ENCODE measurements around the gene KRT77. TPM values are rescaled to one million over a fixed set of nuclear protein-coding genes. Genes with fewer than 3 reads are reported as not detected.

KRT77 gene
- total RNA-seq, 1 donor from 2014 or later = 2.5 TPM

DNA sequence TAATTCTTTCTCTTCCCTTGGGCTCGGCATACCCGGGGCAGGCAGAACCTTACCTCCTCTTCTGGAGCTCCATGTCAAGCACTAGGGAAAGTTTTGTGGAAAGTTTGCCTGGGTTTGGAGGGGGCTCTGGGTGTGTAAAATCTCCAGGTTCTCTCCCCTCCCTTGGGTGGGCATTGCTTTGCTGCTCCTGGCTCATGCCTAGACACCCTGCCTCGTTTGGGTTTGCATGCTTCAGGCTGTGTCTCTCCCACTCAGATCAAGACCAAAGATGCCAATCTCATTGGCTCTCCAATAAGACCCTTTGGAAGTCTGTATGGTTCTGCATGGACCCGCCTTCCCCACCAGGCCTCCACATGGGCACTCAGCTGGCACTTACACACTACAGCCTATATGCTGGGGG lies 45.1 kb downstream of the KRT77 start:
- no peaks in the 10 kb centered on the region for H3K9me3 ChIP-seq
- peak; percentile 28 to 52 for DNase-seq (ENCODE audit: extremely low spot score in 2 of 2)
- TF ChIP-seq CTCF (IDR thresholded peaks at IDR 0.05) = no peak
- no peak for TF ChIP-seq POLR2A (IDR thresholded peaks at IDR 0.05)
- TF ChIP-seq POLR2AphosphoS5 (IDR thresholded peaks at IDR 0.05; ENCODE audit: insufficient read depth in 1 of 2, low read depth in 1 of 2) = no peak
- H3K27ac ChIP-seq = no peak overlapping the region
- no peaks in the 10 kb centered on the region for H3K27me3 ChIP-seq
- intact Hi-C loops (cut with DNase I) = no loop called here
- no peak overlapping the region for H3K4me3 ChIP-seq
- H3K36me3 ChIP-seq = no peaks in the 10 kb centered on the region
- H3K4me1 ChIP-seq = no peaks in the 10 kb centered on the region

GRCh38 chr12:52657250-52657902 lies 45.9 kb downstream of the KRT77 start:
- DNase-seq (ENCODE audit: extremely low spot score in 2 of 2) = peak in 1 of 2 donors; percentile 16
- intact Hi-C loops (cut with DNase I) = no loop called here
- no peaks in the 10 kb centered on the region for H3K36me3 ChIP-seq

DNA sequence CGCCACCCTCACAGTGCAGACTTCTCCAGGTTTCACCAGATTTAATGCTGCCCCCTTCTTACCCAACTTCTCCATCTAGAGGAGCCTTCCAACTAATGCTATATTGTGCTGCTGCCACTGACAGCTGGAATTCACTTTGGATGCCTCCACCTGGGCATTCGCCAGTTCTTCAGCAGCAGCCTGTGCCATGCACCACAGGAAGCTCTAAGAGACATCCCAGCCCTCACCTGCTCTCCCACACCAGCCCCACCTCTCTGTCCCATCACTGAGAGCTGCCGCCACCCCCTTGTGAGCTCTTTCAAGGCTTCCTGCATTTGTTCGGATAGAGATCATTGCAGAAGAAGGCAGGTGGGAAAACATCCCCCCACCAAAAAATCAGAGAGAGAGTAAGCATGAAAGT lies 46.7 kb downstream of the KRT77 start:
- no peaks in the 10 kb centered on the region for H3K27me3 ChIP-seq
- H3K4me1 ChIP-seq = no peaks in the 10 kb centered on the region
- H3K4me3 ChIP-seq = no peak overlapping the region
- no peak overlapping the region for H3K27ac ChIP-seq
- H3K36me3 ChIP-seq = no peaks in the 10 kb centered on the region
- intact Hi-C loops (cut with DNase I) = no loop called here
- H3K9me3 ChIP-seq = no peaks in the 10 kb centered on the region
- TF ChIP-seq POLR2A (IDR thresholded peaks at IDR 0.05) (no peak), POLR2AphosphoS5 (IDR thresholded peaks at IDR 0.05; ENCODE audit: insufficient read depth in 1 of 2, low read depth in 1 of 2) (no peak), CTCF (IDR thresholded peaks at IDR 0.05) (no peak)
- DNase-seq (ENCODE audit: extremely low spot score in 2 of 2) = no peak

More at GRCh38 chr12:52657250-52657902, 45.9 kb downstream of the KRT77 start:
- Histone ChIP-seq H3K9me3 (no peaks in the 10 kb centered on the region), H3K27ac (no peak overlapping the region), H3K4me3 (no peak overlapping the region), H3K4me1 (no peaks in the 10 kb centered on the region), H3K27me3 (no peaks in the 10 kb centered on the region)
- TF ChIP-seq POLR2A (IDR thresholded peaks at IDR 0.05) = no peak
- TF ChIP-seq POLR2AphosphoS5 (IDR thresholded peaks at IDR 0.05; ENCODE audit: insufficient read depth in 1 of 2, low read depth in 1 of 2) = no peak
- TF ChIP-seq CTCF (IDR thresholded peaks at IDR 0.05) = no peak

DNA sequence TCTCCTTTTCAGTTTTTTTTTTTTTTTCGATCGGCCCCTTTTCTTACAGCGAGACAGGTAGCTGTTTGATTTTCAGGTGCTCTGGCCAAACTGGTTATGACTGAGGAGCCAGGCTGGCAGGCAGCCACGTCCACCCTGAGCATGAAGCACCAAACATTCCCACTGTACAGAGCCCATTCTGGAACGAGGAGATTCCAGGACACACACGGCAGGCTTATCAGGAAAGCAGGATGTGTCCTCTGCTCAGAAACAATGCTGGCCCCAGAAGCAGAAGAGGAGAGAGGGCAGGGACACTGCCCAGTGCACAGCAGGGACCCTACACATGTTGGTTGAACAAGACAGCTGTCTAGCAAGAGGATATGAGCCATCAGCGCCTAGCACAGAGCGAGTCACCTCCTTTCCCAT lies 47.6 kb downstream of the KRT77 start:
- H3K4me1 ChIP-seq = no peaks in the 10 kb centered on the region
- peak in 1 of 2 donors; percentile 25 for DNase-seq (ENCODE audit: extremely low spot score in 2 of 2)
- no peaks in the 10 kb centered on the region for H3K36me3 ChIP-seq
- intact Hi-C loops (cut with DNase I) = no loop called here
- TF ChIP-seq CTCF (IDR thresholded peaks at IDR 0.05) (no peak), POLR2A (IDR thresholded peaks at IDR 0.05) (no peak), POLR2AphosphoS5 (IDR thresholded peaks at IDR 0.05; ENCODE audit: insufficient read depth in 1 of 2, low read depth in 1 of 2) (no peak)
- no peaks in the 10 kb centered on the region for H3K9me3 ChIP-seq
- H3K4me3 ChIP-seq = no peak overlapping the region
- no peaks in the 10 kb centered on the region for H3K27me3 ChIP-seq
- no peak overlapping the region for H3K27ac ChIP-seq

GRCh38 chr12:52655251-52655650 lies 48.1 kb downstream of the KRT77 start:
- Histone ChIP-seq H3K4me3 (no peak overlapping the region), H3K27me3 (no peaks in the 10 kb centered on the region), H3K36me3 (no peaks in the 10 kb centered on the region), H3K27ac (no peak overlapping the region), H3K4me1 (peaks cover 4% of the 10 kb centered on the region), H3K9me3 (no peaks in the 10 kb centered on the region)
- no peak for TF ChIP-seq CTCF (IDR thresholded peaks at IDR 0.05)
- intact Hi-C loops (cut with DNase I) = no loop called here
- DNase-seq (ENCODE audit: extremely low spot score in 2 of 2) = peak in 1 of 2 donors; percentile 12

Data from vagina (tissue), 2 donors.